Smooth muscle cell of the umbilical artery (primary cell): ENCODE results near the gene PF4V1. TPM values are rescaled to one million over a fixed set of nuclear protein-coding genes. Genes with fewer than 3 reads are reported as not detected.

ENCODE experiments used
- total RNA-seq: library from RNA; depleted of rRNA; stranded (reverse); fragments of >200 nt; gene quantifications from 2 replicates; pipeline ENCODE4 v1.2.3, GENCODE V29; 2014

Gene PF4V1, protein sequence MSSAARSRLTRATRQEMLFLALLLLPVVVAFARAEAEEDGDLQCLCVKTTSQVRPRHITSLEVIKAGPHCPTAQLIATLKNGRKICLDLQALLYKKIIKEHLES
- total RNA-seq, result 0.78 and 9.2 TPM in 2 replicates

GRCh38 chr4:73853246-73853704, at the start of gene PF4V1:
Gene PF4V1, plus strand, starts transcription at chr4:73853296. Its CDS starts 67 bp downstream, at chr4:73853363.

GRCh38 chr4:73836373-73837279, 16.5 kb upstream of the PF4V1 start, which contains the start of gene CXCL6:
Gene CXCL6, plus strand, starts transcription at chr4:73836678. Its CDS starts 73 bp downstream, at chr4:73836751.

GRCh38 chr4:73869130-73870055, 16.3 kb downstream of the PF4V1 start, which contains the start of gene CXCL1:
Gene CXCL1, plus strand, starts transcription at chr4:73869393. Its CDS starts 78 bp downstream, at chr4:73869471.

Other genes starting within 250 kb of the PF4V1 start
- gene RASSF6, start 232.9 kb upstream of the PF4V1 start, total RNA-seq, result 0.05 TPM in 1 of 2 replicates, not detected in the other
- 187 and 306 TPM in 2 replicates for gene CXCL8, start 112.7 kb upstream of the PF4V1 start, total RNA-seq
- 47.2 and 149 TPM in 2 replicates for gene CXCL6, start 16.6 kb upstream of the PF4V1 start, total RNA-seq
- 69.7 and 261 TPM in 2 replicates for gene CXCL1, start 16.1 kb downstream of the PF4V1 start, total RNA-seq
- not detected in 2 replicates for gene PF4, start 128.7 kb downstream of the PF4V1 start, total RNA-seq
- not detected in 2 replicates for gene PPBP, start 134.9 kb downstream of the PF4V1 start, total RNA-seq
- 9.1 and 17.2 TPM in 2 replicates for gene CXCL5, start 145.4 kb downstream of the PF4V1 start, total RNA-seq
- gene CXCL3, start 185.4 kb downstream of the PF4V1 start, total RNA-seq, result 6.5 and 11.9 TPM in 2 replicates
- gene CXCL2, start 245.9 kb downstream of the PF4V1 start, total RNA-seq, result 4.8 and 16.0 TPM in 2 replicates